GM18499 (cell line): ENCODE data around the gene URB2.
"Not testable (repeated sequence)": the region's sequence is repeated elsewhere in the genome, so short reads cannot be mapped to it uniquely, and the experiment has no call there.

ENCODE experiments used
- ATAC-seq: cut with Tn5 transposase; IDR thresholded peaks from one replicate; pipeline ENCODE4 v1.9.1; 2021; ENCODE audit warnings: moderate number of reproducible peaks; ENCODE audit not compliant: insufficient read depth, unreplicated experiment

The URB2 gene

GRCh38 chr1:229685149-229685548, 59.1 kb downstream of the URB2 start:
- ATAC-seq: no peak

- ATAC-seq: no peak
Observed at GRCh38 chr1:229689273-229689672, 63.2 kb downstream of the URB2 start.

- no peak for ATAC-seq
Observed at GRCh38 chr1:229689904-229690303, 63.9 kb downstream of the URB2 start.

GRCh38 chr1:229690662-229691061, 64.6 kb downstream of the URB2 start:
- ATAC-seq: no peak

GRCh38 chr1:229691362-229691761, 65.3 kb downstream of the URB2 start:
- ATAC-seq: no peak

- ATAC-seq: no peak
Observed at GRCh38 chr1:229693129-229693900, 67.3 kb downstream of the URB2 start.

- ATAC-seq: no peak
Observed at GRCh38 chr1:229694053-229694693, 68.1 kb downstream of the URB2 start.

GRCh38 chr1:229696385-229696784, 70.3 kb downstream of the URB2 start:
- ATAC-seq: no peak

- ATAC-seq: no peak
Observed at GRCh38 chr1:229699613-229700267, 73.7 kb downstream of the URB2 start.

- ATAC-seq: no peak
Observed at GRCh38 chr1:229704157-229704556, 78.1 kb downstream of the URB2 start.

GRCh38 chr1:229705152-229705551, 79.1 kb downstream of the URB2 start:
- not testable (repeated sequence) for ATAC-seq

- not testable (repeated sequence) for ATAC-seq
Observed at GRCh38 chr1:229707127-229707526, 81.1 kb downstream of the URB2 start.

GRCh38 chr1:229709500-229710013, 83.5 kb downstream of the URB2 start:
- no peak for ATAC-seq
